Peyer's patch (tissue), 4 donors: Measurements from ENCODE around the gene NOTCH2. TPM values are rescaled to one million over a fixed set of nuclear protein-coding genes. Genes with fewer than 3 reads are reported as not detected.

Experiments
- DNase-seq, 3 donors: peaks; one replicate each; pipeline ENCODE4 v3.0.0-alpha.2; 2017 to 2019
- H3K27ac ChIP-seq, 4 donors: fragments of 200-600 bp; sonication (generic); one replicate each; pipeline ENCODE4 v1.5.1; 2016 to 2019
- H3K27me3 ChIP-seq, 2 donors: fragments of 200-600 bp; sonication (generic); one replicate each; pipeline ENCODE4 v1.5.1; 2019
- H3K36me3 ChIP-seq, 3 donors: fragments of 200-600 bp; sonication (generic); one replicate each; pipeline ENCODE4 v1.5.1; 2016 to 2019
- H3K4me1 ChIP-seq, 4 donors: fragments of 200-600 bp; sonication (generic); one replicate each; pipeline ENCODE4 v1.5.1; 2016 to 2019
- H3K4me3 ChIP-seq, 4 donors: fragments of 200-600 bp; sonication (generic); 1 replicate in 3 of 4; 2 replicates in 1 of 4; pipeline ENCODE4 v1.5.1; 2016 to 2019; ENCODE audit warnings: mild to moderate bottlenecking in 1 of 4
- H3K9me3 ChIP-seq, 4 donors: fragments of 200-600 bp; sonication (generic); one replicate each; pipeline ENCODE4 v1.5.1; 2016 to 2019; ENCODE audit warnings: mild to moderate bottlenecking in 1 of 4
- POLR2A ChIP-seq, 2 donors: fragments of 450-650 bp; IDR thresholded peaks; one replicate each; pipeline ENCODE4 v1.5.1; 2017; ENCODE audit warnings: antibody characterized with exemption in 2 of 2, mild to moderate bottlenecking in 2 of 2, moderate library complexity in 2 of 2
- total RNA-seq, 4 donors: library from RNA; depleted of rRNA; stranded (reverse); fragments of >200 nt; gene quantifications; one replicate each; pipeline ENCODE4 v1.1.0, GENCODE V29; 2016
- TF ChIP-seq, protein P1 (sequence below), 6 experiments: fragments of 450-650 bp in 4 of 6; fragments of 200-600 bp in 2 of 6; sonication (generic) in 1 of 6; IDR thresholded peaks; one replicate each; pipeline ENCODE4 v1.5.1; 2017 to 2019; ENCODE audit warnings: antibody characterized with exemption in 6 of 6, mild to moderate bottlenecking in 3 of 6, moderate library complexity in 1 of 6

Gene NOTCH2
- total RNA-seq, 4 donors from 2014 or later, result 35.5 to 47.6 (median 40.3) TPM

DNA sequence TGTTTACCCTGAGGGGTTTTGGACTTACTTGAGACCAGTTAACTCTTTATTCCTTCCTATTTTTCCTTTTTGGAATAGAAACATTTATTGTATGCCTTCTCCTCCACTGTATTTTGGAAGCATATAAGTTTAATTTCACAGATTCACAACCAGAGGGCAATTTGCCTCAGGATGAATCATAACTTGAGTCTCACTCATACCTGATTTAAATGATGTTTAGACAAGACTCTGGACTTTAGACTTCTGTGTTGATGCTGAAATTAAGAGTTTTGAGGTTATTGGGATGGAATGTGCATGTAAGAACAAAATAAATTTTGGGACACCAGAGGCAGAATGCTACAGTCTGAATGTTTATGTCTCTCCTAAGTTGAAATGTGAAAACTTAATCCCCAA lies 166.0 kb downstream of the NOTCH2 start:
- Histone ChIP-seq H3K27me3 (no peaks in the 10 kb centered on the region), H3K9me3 (no peaks in the 10 kb centered on the region), H3K27ac (no peak overlapping the region), H3K36me3 (no peaks in the 10 kb centered on the region), H3K4me1 (no peaks in the 10 kb centered on the region), H3K4me3 (no peak overlapping the region)
- DNase-seq, result no peak
- TF ChIP-seq, protein P1, sequence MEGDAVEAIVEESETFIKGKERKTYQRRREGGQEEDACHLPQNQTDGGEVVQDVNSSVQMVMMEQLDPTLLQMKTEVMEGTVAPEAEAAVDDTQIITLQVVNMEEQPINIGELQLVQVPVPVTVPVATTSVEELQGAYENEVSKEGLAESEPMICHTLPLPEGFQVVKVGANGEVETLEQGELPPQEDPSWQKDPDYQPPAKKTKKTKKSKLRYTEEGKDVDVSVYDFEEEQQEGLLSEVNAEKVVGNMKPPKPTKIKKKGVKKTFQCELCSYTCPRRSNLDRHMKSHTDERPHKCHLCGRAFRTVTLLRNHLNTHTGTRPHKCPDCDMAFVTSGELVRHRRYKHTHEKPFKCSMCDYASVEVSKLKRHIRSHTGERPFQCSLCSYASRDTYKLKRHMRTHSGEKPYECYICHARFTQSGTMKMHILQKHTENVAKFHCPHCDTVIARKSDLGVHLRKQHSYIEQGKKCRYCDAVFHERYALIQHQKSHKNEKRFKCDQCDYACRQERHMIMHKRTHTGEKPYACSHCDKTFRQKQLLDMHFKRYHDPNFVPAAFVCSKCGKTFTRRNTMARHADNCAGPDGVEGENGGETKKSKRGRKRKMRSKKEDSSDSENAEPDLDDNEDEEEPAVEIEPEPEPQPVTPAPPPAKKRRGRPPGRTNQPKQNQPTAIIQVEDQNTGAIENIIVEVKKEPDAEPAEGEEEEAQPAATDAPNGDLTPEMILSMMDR (IDR thresholded peaks at IDR 0.05), result no peak
- no peak for TF ChIP-seq POLR2A (IDR thresholded peaks at IDR 0.05)

DNA sequence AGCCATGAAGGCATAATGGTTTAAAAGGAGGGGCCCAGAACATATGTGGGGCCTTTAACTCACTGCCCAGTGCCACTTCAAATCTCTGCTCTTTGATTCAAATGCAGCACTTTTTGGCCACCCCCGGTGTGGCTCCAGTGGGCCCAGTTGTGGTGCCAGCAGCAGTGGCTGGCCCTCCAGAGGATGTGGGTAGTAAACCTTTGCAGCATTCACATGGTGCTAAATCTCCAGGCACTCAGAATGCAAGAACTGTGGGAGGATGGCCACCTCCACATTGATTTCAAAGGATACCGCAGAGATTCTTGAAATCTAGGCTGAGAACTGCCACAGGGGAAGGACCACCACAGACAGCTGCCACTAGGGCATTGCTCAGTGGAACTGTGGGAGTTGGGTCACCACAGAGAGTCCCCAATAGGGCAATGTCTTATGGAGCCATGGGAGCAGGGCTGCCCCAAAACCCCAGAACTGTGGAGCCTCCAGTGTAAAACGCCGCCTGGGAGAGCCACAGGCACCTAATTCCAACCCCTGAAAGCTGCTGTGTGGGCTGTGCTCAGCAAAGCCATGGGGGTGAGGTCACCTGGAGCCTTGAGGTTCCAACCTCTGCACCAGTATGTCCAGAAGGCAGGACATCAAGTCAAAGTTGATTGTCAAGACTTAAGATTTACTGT lies 166.6 kb downstream of the NOTCH2 start:
- Histone ChIP-seq H3K27me3 (no peaks in the 10 kb centered on the region), H3K4me3 (no peak overlapping the region), H3K9me3 (no peaks in the 10 kb centered on the region), H3K36me3 (no peaks in the 10 kb centered on the region), H3K27ac (no peak overlapping the region), H3K4me1 (no peaks in the 10 kb centered on the region)
- TF ChIP-seq POLR2A (IDR thresholded peaks at IDR 0.05), result no peak
- TF ChIP-seq, protein P1 (IDR thresholded peaks at IDR 0.05), result no peak
- DNase-seq, result no peak

DNA sequence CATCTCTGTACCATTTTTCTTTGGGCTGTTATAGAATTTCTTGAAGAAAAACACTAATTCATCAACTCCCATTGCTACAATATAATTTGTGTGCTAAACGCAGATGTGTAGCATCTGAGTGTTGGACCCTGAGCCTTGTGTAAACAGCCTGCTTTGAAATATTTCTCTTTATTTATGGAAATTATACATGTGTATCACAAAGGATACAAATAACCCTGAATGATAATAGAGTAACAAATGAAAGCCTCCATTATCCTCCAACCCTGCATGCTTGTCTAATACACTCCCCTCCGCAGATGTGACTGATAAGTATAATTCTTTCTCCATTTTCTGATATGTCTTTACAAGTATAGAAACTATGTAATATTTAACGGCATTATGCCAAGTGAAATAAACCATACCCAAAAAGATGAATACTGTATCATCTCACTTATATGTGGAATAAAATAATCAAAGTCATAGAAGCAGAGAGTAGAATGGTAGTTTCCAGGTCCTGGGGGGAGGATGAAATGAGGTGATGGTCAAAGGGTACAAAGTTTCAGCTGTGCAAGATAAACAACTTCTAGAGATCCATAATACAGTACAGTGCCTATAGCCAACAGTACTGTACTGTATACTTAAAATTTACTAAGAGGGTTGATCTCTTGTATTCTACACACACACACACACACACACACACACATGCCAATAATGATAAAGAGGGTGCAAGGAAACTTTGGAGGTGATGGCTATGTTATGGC lies 170.3 kb downstream of the NOTCH2 start:
- TF ChIP-seq, protein P1 (IDR thresholded peaks at IDR 0.05), result no peak
- TF ChIP-seq POLR2A (IDR thresholded peaks at IDR 0.05), result no peak
- Histone ChIP-seq H3K4me3 (no peak overlapping the region), H3K36me3 (no peaks in the 10 kb centered on the region), H3K27me3 (no peaks in the 10 kb centered on the region), H3K4me1 (no peaks in the 10 kb centered on the region), H3K27ac (no peak overlapping the region), H3K9me3 (no peaks in the 10 kb centered on the region)
- no peak for DNase-seq

DNA sequence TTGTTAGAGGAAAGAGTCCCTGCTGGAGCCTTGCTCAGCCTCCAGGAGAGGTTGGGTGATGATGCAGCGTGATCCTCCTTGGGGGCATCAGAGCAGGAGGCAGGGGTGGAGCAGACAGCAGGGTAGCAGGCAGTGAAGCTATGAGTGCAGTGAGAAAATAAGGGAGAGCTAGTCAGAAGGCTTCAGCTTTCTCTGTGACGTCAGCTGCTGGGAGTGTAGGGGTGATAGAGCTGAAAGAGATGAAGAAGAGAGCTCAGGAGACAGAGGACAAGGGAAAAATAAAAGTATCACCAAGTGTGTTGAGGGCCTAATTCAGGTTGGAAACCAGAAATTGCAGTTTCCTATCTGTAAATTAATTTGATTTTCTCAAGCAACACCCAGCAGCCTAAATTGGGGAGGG lies 170.9 kb downstream of the NOTCH2 start:
- Histone ChIP-seq H3K4me1 (no peaks in the 10 kb centered on the region), H3K27ac (no peak overlapping the region), H3K9me3 (no peaks in the 10 kb centered on the region), H3K4me3 (no peak overlapping the region), H3K36me3 (no peaks in the 10 kb centered on the region), H3K27me3 (no peaks in the 10 kb centered on the region)
- DNase-seq, result no peak
- no peak for TF ChIP-seq POLR2A (IDR thresholded peaks at IDR 0.05)
- TF ChIP-seq, protein P1 (IDR thresholded peaks at IDR 0.05), result no peak

DNA sequence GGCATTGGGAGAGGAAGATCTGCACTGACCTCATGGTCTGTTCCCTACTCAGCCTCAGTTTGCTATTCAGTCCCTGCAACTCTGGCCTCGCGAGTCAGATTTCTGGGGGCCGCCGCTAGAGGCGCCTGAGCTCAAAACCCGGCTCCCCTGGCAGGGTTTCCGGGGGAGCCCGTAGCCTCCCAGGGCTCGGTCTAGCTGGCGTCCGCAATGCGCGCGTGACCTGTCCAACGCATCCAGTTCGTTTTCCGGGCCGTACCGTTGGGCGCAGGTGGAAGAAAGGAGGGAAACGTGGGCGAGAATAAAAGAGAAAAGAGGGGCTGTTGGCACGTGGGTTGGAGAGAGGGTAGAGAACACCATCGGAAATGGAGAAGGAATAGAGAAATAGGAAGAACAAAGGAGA lies 173.2 kb downstream of the NOTCH2 start, which contains the start of gene ADAM30:
Gene ADAM30, minus strand, starts transcription at position 213 of the 400 bp plus-strand sequence. Its CDS starts 179 bp downstream, at position 34.
- H3K36me3 ChIP-seq, result no peaks in the 10 kb centered on the region
- no peak for DNase-seq
- no peaks in the 10 kb centered on the region for H3K27me3 ChIP-seq
- H3K27ac ChIP-seq, result no peak within 1 kb of the TSS
- no peaks in the 10 kb centered on the region for H3K4me1 ChIP-seq
- TF ChIP-seq POLR2A (IDR thresholded peaks at IDR 0.05), result no peak
- TF ChIP-seq, protein P1 (IDR thresholded peaks at IDR 0.05), result no peak
- H3K9me3 ChIP-seq, result no peaks in the 10 kb centered on the region
- no peak within 1 kb of the TSS for H3K4me3 ChIP-seq
